ENCODE results near the gene UGT1A5.

Gene UGT1A5

GRCh38 chr2:233712611-233713261 lies at the start of gene UGT1A5:
Gene UGT1A5, plus strand, starts transcription at chr2:233712907. Its CDS starts 85 bp downstream, at chr2:233712992.
- DNase-seq (ENCODE audit: low read depth): no peak

- DNase-seq (ENCODE audit: low read depth): no peak
These were observed 48.8 kb upstream of the UGT1A5 start for GRCh38 chr2:233663911-233664310.

DNA sequence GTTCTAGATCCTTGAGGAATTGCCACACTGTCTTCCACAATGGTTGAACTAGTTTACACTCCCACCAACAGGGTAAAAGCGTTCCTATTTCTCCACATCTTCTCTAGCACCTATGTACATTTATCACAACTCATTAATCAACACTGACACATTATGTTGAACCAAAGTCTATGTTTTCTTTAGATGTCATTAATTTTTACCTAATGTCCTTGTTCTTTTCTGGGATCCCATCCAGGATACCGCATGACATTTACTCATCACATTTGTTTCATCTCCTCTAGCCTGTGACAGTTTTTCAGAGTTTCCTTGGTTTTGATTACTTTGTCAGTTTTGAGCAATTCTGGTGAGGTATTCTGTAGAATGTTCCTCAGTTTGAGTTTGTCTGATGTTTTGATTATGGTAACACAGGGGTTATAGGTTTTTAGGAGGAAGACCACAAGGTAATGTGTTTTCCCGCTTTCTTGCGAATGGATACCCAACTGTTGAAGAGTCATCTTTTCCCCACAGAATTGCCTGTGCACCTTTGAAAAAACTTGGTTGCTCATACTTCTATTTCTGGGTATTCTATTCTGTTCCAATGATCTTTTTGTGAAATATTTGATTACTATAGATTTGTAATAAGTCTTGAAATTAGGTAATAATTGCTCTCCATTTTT lies 44.0 kb upstream of the UGT1A5 start:
- DNase-seq (ENCODE audit: low read depth): no peak

GRCh38 chr2:233671290-233672161 lies 41.2 kb upstream of the UGT1A5 start, which contains the start of gene UGT1A9:
Gene UGT1A9, plus strand, starts transcription at chr2:233671898. Its CDS starts 37 bp downstream, at chr2:233671935.
- no peak for DNase-seq (ENCODE audit: low read depth)

DNA sequence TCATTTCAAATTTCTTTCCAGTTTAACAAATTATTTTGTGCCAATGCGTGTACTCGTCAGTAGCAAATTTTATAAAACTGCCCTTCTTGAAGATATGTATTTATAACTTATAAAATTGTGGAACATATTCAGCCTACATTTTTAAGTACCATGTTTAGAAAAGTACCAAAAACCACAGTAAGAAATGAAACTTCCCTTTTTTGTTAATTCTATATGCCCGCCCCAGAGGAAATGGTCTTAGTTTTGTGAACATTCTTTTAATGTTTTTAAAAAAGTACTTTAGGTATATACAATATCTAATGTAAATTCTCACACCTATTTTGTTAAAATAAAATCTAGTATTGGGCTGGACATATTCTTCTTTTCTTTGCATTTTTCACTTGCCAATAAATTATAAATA lies 39.8 kb upstream of the UGT1A5 start:
- no peak for DNase-seq (ENCODE audit: low read depth)

- no peak for DNase-seq (ENCODE audit: low read depth)
These were observed 38.8 kb upstream of the UGT1A5 start for GRCh38 chr2:233673896-233674295.

DNA sequence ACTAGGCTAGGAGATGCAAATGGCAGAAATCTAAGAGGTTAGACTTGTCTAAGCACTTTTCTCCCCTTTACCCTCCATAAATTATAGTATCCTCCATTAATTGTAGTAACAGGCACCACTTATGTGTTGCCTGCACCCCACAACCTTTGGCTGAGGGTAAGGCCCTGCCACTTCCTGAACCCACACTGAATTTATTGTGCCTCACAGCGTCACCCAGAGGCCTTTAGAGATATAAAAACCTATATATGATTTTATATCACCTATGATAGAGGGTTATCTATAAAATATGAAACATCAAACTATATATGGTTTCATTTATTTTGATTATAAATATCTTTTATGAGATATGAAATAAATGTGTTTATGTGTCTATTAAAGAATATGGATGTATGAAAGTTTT lies 38.4 kb upstream of the UGT1A5 start:
- no peak for DNase-seq (ENCODE audit: low read depth)

- no peak for DNase-seq (ENCODE audit: low read depth)
These were observed 37.7 kb upstream of the UGT1A5 start for GRCh38 chr2:233674995-233675394.

- DNase-seq (ENCODE audit: low read depth): no peak
These were observed 36.7 kb upstream of the UGT1A5 start for GRCh38 chr2:233676046-233676445.

- DNase-seq (ENCODE audit: low read depth): no peak
These were observed 33.5 kb upstream of the UGT1A5 start for GRCh38 chr2:233679196-233679595.

DNA sequence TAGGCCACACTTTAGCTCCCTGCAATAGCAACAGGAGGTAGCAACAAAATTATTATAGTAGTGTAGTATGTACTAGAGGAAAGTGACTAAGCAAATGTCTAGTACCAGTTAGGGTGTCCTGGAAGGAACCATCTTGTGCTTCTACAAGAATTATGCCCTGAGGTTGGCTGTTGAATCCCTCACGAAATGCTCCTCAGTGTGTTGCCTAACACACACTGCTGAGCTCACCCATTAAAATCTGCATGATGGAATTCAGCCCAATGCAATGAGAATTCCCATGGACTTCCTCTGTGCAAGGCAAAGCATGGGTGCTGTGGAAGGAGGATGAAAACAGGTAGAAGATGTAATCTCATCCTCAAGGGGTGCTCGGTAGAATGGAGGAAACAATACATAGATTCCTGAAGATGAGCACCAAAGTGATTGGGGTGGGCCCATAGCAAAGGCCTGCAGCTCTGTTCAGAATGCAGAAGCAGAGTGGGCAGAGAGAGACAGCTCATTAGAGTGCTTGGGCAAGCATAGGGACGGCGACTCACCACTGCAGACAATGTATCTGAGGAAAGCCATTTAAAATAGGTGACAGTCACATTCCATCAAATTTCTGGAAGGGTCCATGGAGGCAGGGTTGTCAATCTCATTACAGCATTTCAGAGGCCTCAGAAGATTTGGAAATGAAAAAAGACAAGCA lies 32.2 kb upstream of the UGT1A5 start:
- DNase-seq (ENCODE audit: low read depth): no peak

GRCh38 chr2:233681521-233682099 lies 31.1 kb upstream of the UGT1A5 start, which contains the start of gene UGT1A7:
Gene UGT1A7, plus strand, starts transcription at chr2:233681901. Its CDS starts 37 bp downstream, at chr2:233681938.
- DNase-seq (ENCODE audit: low read depth): no peak

GRCh38 chr2:233684640-233685039 lies 28.1 kb upstream of the UGT1A5 start:
- DNase-seq (ENCODE audit: low read depth): no peak

DNA sequence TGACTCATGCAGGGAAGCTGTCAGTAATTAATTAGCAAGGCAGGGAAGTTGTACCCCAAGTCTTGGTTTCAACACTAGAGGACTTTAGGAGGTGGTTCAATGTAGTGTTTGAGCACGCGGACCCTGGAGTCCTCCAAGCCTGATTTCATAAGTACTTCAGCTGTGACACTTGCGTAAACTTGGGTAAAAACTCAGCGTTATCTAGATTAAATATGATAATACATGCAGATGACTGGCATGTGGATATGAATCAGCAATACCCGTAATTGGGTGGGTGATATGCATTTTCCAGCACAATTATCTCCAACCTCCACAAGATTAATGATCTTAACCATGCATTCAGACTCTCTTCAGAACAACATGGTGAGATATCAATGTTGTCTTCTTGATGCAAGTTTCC lies 25.8 kb upstream of the UGT1A5 start:
- no peak for DNase-seq (ENCODE audit: low read depth)

GRCh38 chr2:233688341-233688740 lies 24.4 kb upstream of the UGT1A5 start:
- DNase-seq (ENCODE audit: low read depth): no peak

DNA sequence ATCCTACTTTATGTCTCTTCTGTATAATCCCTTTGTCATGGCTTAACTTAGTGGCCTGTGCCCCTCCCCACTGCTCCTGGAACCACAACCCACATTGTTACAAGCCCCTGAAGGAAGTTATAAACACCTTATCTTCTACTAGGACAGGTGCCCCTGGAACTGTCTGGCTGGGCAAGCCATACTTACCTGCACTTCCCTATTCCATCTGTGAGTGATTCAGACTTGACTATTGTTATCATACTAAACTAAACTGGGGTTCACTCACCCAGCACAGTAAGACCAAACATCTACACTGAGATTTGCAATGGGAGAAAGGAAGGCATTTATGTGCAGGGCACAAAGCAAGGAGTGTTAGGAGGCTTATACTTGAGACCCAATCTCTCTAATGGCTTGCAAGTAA lies 23.7 kb upstream of the UGT1A5 start:
- no peak for DNase-seq (ENCODE audit: low read depth)

- DNase-seq (ENCODE audit: low read depth): no peak
These were observed 23.2 kb upstream of the UGT1A5 start for GRCh38 chr2:233689501-233689900.

DNA sequence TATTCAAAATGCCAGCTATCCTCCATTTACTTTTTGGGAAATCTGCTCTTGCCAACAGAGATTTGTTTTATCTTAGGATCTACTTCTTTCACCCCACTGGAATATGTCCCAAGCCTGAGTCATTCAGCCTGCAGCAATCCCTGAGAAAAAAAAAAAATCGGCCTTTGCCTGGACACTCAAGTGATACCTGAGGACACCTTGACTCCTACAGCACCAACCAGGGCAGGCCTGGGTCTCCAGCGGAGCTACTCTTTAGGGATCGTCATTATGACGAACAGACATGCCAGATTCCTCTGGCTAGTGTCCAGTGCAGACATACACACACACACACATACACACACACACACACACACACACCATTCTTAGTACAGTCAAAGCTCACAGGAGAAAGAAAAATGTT lies 22.3 kb upstream of the UGT1A5 start:
- no peak for DNase-seq (ENCODE audit: low read depth)

DNA sequence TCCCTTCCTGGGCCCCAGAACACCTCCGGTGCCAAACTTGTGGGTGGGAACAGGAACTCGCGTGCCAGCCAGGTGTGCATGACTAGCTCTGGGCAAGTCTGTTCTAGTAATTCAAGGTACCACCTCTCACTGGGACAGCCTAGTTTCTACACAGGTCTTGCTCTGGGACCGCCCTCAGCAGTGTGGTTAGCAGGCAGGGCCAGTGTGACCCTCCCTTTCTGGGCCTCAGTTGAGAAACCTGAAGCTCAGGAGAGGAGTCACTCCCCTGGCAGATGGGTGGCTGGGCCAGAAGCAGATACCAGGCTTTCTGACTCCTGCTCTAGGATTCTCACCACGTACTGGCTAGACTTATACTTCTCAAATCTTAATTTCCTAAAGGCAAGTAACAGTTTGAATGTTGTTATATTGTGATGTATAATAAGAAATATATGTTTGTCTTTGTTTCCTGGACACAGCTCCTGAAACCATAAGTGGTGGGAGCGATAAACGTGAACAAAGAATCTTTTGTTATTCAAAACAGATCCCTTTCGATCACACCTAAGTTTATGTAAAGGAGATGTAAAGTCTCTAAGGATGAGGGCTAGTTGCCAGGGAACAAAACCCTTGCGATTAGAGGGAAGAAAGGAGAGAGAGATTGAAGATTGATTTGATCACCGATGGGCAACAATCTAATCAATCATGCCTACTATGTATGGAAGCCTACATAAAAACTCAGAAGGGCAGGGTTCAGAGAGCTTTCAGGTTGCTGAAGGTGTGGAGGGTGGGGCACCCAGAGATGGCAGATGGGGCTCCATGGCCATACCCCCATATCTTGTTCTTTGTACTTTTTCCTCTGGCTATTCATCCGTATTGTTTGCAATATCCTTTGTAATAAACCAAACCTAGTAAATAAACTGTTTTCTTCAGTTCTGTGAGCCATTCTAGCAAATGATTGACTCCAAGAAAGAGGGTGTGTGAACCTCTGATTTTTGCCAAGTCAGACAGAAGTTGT lies 21.0 kb upstream of the UGT1A5 start:
- no peak for DNase-seq (ENCODE audit: low read depth)

DNA sequence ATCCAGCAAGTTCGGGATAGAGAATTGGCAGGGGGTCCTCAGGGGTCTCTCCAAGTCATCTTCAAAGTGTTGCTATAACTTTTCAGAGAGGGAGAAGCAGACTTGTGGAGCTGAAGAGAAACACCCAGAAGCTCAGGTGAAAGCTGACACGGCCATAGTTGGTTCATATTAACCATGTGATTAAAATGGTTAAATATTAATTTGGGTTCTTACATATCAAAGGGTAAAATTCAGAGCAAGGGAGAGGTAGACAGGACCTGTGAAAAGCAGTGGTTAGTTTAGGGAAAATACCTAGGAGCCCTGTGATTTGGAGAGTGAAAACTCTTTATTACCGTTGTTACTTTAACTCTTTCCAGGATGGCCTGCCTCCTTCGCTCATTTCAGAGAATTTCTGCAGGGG lies 20.1 kb upstream of the UGT1A5 start, which contains the start of gene UGT1A6:
Gene UGT1A6, plus strand, starts transcription at position 243 of the 400 bp plus-strand sequence. Its CDS starts 115 bp downstream, at position 358.
- no peak for DNase-seq (ENCODE audit: low read depth)

All from T-helper 22 cell (primary cell).